K562 (cell line): ENCODE results near the gene NUCKS1. TPM values are rescaled to one million over a fixed set of nuclear protein-coding genes. Genes with fewer than 3 reads are reported as not detected.
A peak's percentile ranks its signal among the peaks of the same experiment; 100 is the strongest.

Experiments
- CBFA2T3 ChIP-seq: fragments of 450-650 bp; IDR thresholded peaks from 2 replicates; pipeline ENCODE4 v1.6.1; 2017
- FOXO4 ChIP-seq: fragments of 450-650 bp; formaldehyde crosslinking; IDR thresholded peaks from 2 replicates; pipeline ENCODE4 v1.4.0; 2020; ENCODE audit warnings: mild to moderate bottlenecking, moderate library complexity
- GABPA ChIP-seq: fragments of 200-800 bp; sonication (Bioruptor generic); conservative IDR thresholded peaks from 2 replicates; pipeline ENCODE4 v1.6.1; 2016; ENCODE audit warnings: low read depth, missing genetic modification characterization, missing compliant biosample characterization
- IRF1 ChIP-seq: sonication (generic); formaldehyde crosslinking; IDR thresholded peaks from 2 replicates; pipeline ENCODE4 v1.8.0; 2022; ENCODE audit warnings: missing genetic modification reagents, mild to moderate bottlenecking, borderline replicate concordance
- KLF10 ChIP-seq: fragments of 250-450 bp; sonication (Bioruptor Pico); IDR thresholded peaks from 2 replicates; pipeline ENCODE4 v1.6.1; 2021; ENCODE audit warnings: matching md5 sums
- NCOA6 ChIP-seq: fragments of 450-650 bp; IDR thresholded peaks from 2 replicates; pipeline ENCODE4 v1.6.1; 2017; ENCODE audit warnings: mild to moderate bottlenecking
- REST ChIP-seq, 2 experiments: fragments of 450-650 bp; formaldehyde crosslinking in 1 of 2; IDR thresholded peaks; 2 replicates each; pipeline versions ENCODE4 v1.4.0 to v1.6.1; 2014 to 2020; ENCODE audit warnings: mild to moderate bottlenecking in 2 of 2, borderline replicate concordance in 1 of 2, low read depth in 1 of 2
- ZBTB7A ChIP-seq: IDR thresholded peaks from 2 replicates; pipeline ENCODE4 v1.6.1; 2011; ENCODE audit warnings: low read depth, mild to moderate bottlenecking, low read length, moderate library complexity, borderline replicate concordance; ENCODE audit not compliant: control insufficient read depth
- polyA plus RNA-seq, 8 experiments: library from polyadenylated mRNA; depleted of rRNA in 4 of 8; stranded (reverse) in 5 of 8; unstranded in 3 of 8; fragments of >200 nt; fragmentation: Nextera tagmentation in 2 of 8; fragmentation: Illumina TruSeq in 1 of 8; extraction: Ambion mirVana in 2 of 8; extraction: Trizol in 1 of 8; gene quantifications; 2 replicates each; pipeline versions ENCODE4 v1.2.1 to v1.2.3, GENCODE V29; 2011 to 2014; ENCODE audit warnings: inconsistent platforms in 1 of 8, missing spikeins in 1 of 8
- total RNA-seq, 7 experiments: library from RNA; depleted of rRNA in 6 of 7; stranded (reverse); fragments of >200 nt in 6 of 7; fragmentation: Illumina TruSeq in 2 of 7; extraction: Trizol in 2 of 7; gene quantifications; 2 replicates each; pipeline versions ENCODE4 v1.2.1 to v1.2.3, GENCODE V29; 2011 to 2021; ENCODE audit warnings: low replicate concordance in 1 of 7
- TF ChIP-seq, protein P1 (sequence below): fragments of 250-450 bp; sonication (Bioruptor Pico); IDR thresholded peaks from 2 replicates; pipeline ENCODE4 v1.9.0; 2021; ENCODE audit warnings: mild to moderate bottlenecking, inconsistent platforms

NUCKS1 gene
- total and polyA plus RNA-seq, 9 of the 15 experiments (the other 6 are each of a cell fraction or from before 2014, with no cell fraction given) = 66.7 to 244 (median 149) TPM

DNA sequence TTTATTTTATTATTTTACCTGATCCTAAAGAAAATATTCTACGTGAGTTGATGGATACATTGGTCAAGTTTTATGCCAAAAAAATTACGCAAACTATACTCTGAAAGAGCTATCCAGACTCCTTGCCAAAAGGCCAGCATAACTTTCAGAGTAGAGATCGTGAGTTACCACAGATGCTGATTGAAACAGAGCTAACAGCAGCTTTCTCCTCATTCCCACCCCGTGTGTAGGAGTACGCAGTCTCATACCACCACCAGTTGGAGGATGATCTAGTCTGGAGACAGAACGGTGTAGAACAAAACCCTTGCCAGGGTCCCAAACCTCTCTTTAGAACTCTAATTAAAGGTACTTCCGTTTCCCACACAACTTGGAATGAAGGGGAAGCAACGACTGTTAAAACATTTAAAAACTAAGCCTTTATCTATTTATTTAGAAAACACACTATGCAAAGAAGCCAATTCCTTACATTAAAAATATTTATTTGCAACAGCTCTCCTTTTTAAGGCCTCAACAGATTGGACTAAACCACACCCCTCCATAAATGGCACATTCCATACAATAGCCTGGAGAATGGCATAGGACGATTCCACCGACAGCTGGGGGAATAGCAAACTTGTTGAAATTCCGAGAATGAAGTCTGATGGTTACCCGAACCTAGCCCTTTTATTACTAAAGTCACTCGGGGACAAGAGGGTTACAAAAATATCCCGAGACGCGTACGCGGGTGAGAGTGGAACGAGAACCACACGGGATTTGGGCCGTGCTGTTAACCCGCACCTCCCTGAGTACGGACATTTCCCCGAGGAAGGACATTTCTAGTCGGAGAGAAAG, 1.4 kb downstream of the NUCKS1 start (continued):
- TF ChIP-seq KLF10 (no peak), FOXO4 (no peak), REST (IDR thresholded peaks at IDR 0.05; ENCODE audit: borderline replicate concordance) (no peak), REST (CRISPR knock-in tag; IDR thresholded peaks at IDR 0.05; ENCODE audit: low read depth) (peak; percentile 34; the same call in 1 of the 2 replicates), GABPA (tag) (peak; percentile 46; the same call in 1 of the 2 replicates), IRF1 (CRISPR knock-in tag) (no peak), CBFA2T3 (no peak), ZBTB7A (no peak), NCOA6 (peak; percentile 41; the same call in 1 of the 2 replicates)
- TF ChIP-seq, protein P1, sequence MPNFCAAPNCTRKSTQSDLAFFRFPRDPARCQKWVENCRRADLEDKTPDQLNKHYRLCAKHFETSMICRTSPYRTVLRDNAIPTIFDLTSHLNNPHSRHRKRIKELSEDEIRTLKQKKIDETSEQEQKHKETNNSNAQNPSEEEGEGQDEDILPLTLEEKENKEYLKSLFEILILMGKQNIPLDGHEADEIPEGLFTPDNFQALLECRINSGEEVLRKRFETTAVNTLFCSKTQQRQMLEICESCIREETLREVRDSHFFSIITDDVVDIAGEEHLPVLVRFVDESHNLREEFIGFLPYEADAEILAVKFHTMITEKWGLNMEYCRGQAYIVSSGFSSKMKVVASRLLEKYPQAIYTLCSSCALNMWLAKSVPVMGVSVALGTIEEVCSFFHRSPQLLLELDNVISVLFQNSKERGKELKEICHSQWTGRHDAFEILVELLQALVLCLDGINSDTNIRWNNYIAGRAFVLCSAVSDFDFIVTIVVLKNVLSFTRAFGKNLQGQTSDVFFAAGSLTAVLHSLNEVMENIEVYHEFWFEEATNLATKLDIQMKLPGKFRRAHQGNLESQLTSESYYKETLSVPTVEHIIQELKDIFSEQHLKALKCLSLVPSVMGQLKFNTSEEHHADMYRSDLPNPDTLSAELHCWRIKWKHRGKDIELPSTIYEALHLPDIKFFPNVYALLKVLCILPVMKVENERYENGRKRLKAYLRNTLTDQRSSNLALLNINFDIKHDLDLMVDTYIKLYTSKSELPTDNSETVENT (CRISPR knock-in tag) = no peak
